IPS-20b (cell line): ENCODE data around the gene PCOLCE2.

Experiments used
- H3K27ac ChIP-seq: one replicate; pipeline ENCODE4 v1.5.1; 2013; ENCODE audit warnings: low read length
- H3K27me3 ChIP-seq: 2 replicates; pipeline ENCODE4 v1.6.1; 2013; ENCODE audit warnings: mild to moderate bottlenecking, low read length, inconsistent platforms; ENCODE audit not compliant: insufficient read depth
- H3K36me3 ChIP-seq: 2 replicates; pipeline ENCODE4 v1.6.1; 2013; ENCODE audit warnings: low read depth, mild to moderate bottlenecking, inconsistent platforms, low read length, moderate library complexity; ENCODE audit not compliant: insufficient read depth
- H3K4me1 ChIP-seq: 2 replicates; pipeline ENCODE4 v1.6.1; 2013; ENCODE audit warnings: mild to moderate bottlenecking, control low read depth, inconsistent platforms, low read length, moderate library complexity; ENCODE audit not compliant: insufficient read depth
- H3K4me3 ChIP-seq: 2 replicates; pipeline ENCODE4 v1.5.1; 2013; ENCODE audit warnings: mild to moderate bottlenecking, low read length, inconsistent platforms
- H3K9ac ChIP-seq: 2 replicates; pipeline ENCODE4 v1.6.1; 2013; ENCODE audit warnings: low read depth, mild to moderate bottlenecking, inconsistent platforms, low read length, moderate library complexity
- H3K9me3 ChIP-seq: 2 replicates; pipeline ENCODE4 v1.6.1; 2013; ENCODE audit warnings: mild to moderate bottlenecking, low read depth, low read length, inconsistent platforms; ENCODE audit not compliant: insufficient read depth

The PCOLCE2 gene

GRCh38 chr3:142819179-142819578, 69.7 kb downstream of the PCOLCE2 start:
- H3K27me3 ChIP-seq: no peaks in the 10 kb centered on the region
- no peaks in the 10 kb centered on the region for H3K9me3 ChIP-seq
- no peak overlapping the region for H3K4me3 ChIP-seq
- peaks cover 9% of the 10 kb centered on the region for H3K36me3 ChIP-seq
- no peak overlapping the region for H3K27ac ChIP-seq
- no peak overlapping the region for H3K9ac ChIP-seq
- H3K4me1 ChIP-seq: no peaks in the 10 kb centered on the region

GRCh38 chr3:142818651-142819050, 70.2 kb downstream of the PCOLCE2 start:
- H3K9me3 ChIP-seq: no peaks in the 10 kb centered on the region
- no peak overlapping the region for H3K27ac ChIP-seq
- H3K27me3 ChIP-seq: no peaks in the 10 kb centered on the region
- no peak overlapping the region for H3K9ac ChIP-seq
- H3K4me3 ChIP-seq: no peak overlapping the region
- no peaks in the 10 kb centered on the region for H3K4me1 ChIP-seq
- H3K36me3 ChIP-seq: peaks cover 9% of the 10 kb centered on the region

DNA sequence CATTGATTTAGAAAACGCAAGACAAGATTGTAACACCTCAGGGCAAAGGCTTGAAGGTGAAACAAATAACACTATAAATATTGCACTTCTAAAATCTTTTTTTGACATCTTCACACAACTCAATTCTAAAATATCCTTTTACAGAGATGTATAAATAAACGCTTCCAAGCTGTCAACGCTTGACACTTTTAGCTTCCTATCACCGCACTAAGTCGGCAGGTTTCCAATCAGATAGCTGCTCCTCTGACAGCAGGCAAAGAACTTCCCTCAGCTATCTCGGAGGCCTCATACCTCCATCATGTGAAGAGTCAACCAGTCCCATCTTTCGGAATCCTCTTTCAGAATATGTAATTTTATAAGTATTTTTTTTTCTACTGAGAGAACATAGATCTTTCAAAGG, 71.0 kb downstream of the PCOLCE2 start:
- no peaks in the 10 kb centered on the region for H3K4me1 ChIP-seq
- no peak overlapping the region for H3K4me3 ChIP-seq
- no peaks in the 10 kb centered on the region for H3K27me3 ChIP-seq
- peaks cover 9% of the 10 kb centered on the region for H3K36me3 ChIP-seq
- no peak overlapping the region for H3K9ac ChIP-seq
- H3K9me3 ChIP-seq: no peaks in the 10 kb centered on the region
- no peak overlapping the region for H3K27ac ChIP-seq

DNA sequence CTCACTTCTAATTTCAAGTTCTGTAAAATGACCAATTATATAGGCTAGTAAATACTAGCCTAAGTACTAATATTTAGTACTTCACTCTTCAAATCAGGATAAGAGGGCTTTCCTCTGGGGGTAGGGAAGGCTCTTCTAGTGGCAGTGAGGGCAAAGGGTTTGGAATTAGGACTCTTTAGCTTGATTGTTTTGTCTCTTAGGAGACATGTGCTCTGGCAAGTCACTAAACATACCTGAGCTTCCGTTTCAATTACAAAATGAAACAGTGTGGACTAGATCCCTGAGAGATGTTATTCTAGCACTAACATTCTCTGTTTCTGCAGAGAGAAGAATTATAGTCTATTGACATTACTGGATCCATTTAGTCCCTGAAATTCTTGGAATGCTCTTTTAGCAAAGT, 71.5 kb downstream of the PCOLCE2 start:
- no peaks in the 10 kb centered on the region for H3K9me3 ChIP-seq
- peaks cover 9% of the 10 kb centered on the region for H3K36me3 ChIP-seq
- H3K27me3 ChIP-seq: no peaks in the 10 kb centered on the region
- H3K27ac ChIP-seq: no peak overlapping the region
- no peak overlapping the region for H3K9ac ChIP-seq
- no peaks in the 10 kb centered on the region for H3K4me1 ChIP-seq
- H3K4me3 ChIP-seq: no peak overlapping the region

- Histone ChIP-seq H3K36me3 (peaks cover 9% of the 10 kb centered on the region), H3K9ac (no peak overlapping the region), H3K27ac (no peak overlapping the region), H3K9me3 (no peaks in the 10 kb centered on the region), H3K27me3 (no peaks in the 10 kb centered on the region), H3K4me3 (no peak overlapping the region), H3K4me1 (no peaks in the 10 kb centered on the region)
Observed at GRCh38 chr3:142815803-142816202, 73.1 kb downstream of the PCOLCE2 start.

- H3K27ac ChIP-seq: no peak overlapping the region
- H3K4me1 ChIP-seq: no peaks in the 10 kb centered on the region
- no peaks in the 10 kb centered on the region for H3K9me3 ChIP-seq
- H3K27me3 ChIP-seq: no peaks in the 10 kb centered on the region
- H3K36me3 ChIP-seq: peaks cover 15% of the 10 kb centered on the region
- no peak overlapping the region for H3K4me3 ChIP-seq
- no peak overlapping the region for H3K9ac ChIP-seq
Observed at GRCh38 chr3:142809259-142809658, 79.6 kb downstream of the PCOLCE2 start.

DNA sequence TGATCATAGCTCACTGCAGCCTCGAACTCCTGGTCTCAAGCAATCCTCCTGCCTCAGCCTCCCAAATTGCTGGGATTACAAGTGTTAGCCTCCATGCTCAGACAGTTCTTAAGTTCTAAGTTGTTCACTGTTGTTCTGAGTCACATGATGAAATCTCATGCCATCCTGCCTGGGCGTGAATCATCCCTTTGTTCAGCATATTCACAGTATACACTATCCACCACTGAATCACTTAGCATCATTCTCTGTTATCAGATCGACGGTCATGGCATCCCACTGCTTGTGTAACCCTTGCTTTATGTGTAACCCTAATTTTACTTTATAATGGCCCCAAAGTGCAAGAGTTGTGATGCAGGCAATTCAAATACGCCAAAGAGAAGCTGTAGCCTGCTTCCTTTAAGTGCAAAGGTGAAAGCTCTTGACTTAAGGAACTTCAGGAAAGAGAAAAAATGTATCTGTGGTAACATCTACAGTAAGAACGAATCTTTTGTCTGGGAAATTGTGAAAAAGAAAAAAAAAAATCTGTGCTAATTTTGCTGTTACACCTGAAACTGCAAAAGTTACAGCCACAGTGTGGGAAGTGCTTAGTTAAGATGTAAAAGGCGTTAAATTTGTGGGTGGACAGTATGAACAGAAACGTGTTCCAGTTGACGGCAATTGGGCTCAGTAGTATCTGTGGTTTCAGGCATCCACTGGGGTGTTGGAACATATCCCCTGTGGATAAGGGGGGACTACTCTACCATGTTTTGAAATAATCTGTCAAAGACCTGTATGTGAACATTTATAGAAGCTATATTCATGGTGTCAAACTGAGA, 80.6 kb downstream of the PCOLCE2 start:
- Histone ChIP-seq H3K27ac (no peak overlapping the region), H3K9ac (no peak overlapping the region), H3K4me3 (no peak overlapping the region), H3K36me3 (peaks cover 15% of the 10 kb centered on the region), H3K27me3 (no peaks in the 10 kb centered on the region), H3K4me1 (no peaks in the 10 kb centered on the region), H3K9me3 (no peaks in the 10 kb centered on the region)

DNA sequence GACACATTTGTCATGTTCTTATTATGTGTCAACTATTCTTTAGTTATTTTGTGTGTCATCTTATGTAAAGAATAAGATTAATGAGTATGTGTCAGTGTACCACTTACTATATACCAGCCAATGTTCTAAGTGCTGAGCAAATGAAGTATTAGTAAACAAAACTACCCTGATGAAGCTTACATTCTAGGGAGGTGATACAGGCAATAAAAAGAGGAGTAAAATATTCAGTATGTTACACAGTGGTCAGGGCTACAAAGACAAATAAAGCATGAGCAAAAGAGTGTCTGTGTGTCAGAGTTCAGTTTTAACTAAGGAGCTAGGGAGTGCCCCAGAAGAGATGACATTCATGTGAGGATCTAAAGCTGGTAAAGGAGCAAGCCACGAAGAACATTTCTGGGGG, 86.0 kb downstream of the PCOLCE2 start:
- Histone ChIP-seq H3K9me3 (no peaks in the 10 kb centered on the region), H3K27ac (no peak overlapping the region), H3K36me3 (peaks cover 15% of the 10 kb centered on the region), H3K27me3 (no peaks in the 10 kb centered on the region), H3K4me1 (peaks cover 10% of the 10 kb centered on the region; the same call in 1 of the 2 replicates), H3K9ac (no peak overlapping the region), H3K4me3 (no peak overlapping the region)

- Histone ChIP-seq H3K27ac (no peak overlapping the region), H3K4me1 (peaks cover 10% of the 10 kb centered on the region; the same call in 1 of the 2 replicates), H3K9me3 (no peaks in the 10 kb centered on the region), H3K4me3 (no peak overlapping the region), H3K9ac (no peak overlapping the region), H3K27me3 (no peaks in the 10 kb centered on the region), H3K36me3 (peaks cover 15% of the 10 kb centered on the region)
Observed at GRCh38 chr3:142801746-142802145, 87.1 kb downstream of the PCOLCE2 start.

DNA sequence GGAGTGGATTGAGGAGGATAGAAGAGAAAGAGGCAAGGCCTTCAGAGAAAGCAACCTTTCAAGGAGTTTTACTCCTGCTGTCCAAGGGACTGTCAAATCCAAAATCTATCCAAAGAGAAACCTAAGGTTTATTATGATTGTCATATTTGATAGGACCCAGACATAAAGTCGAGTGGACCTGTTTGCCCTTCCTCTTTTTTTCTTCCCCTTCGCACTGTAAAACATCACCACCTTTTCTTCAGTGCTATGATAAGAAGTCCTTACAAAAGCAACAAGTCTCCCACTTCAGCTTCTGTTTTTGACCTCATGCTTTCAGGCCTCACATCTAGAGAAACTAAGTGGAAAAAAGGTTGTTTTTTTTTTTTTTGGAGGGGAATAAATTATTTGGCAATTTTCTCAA, 92.1 kb downstream of the PCOLCE2 start:
- H3K9me3 ChIP-seq: no peaks in the 10 kb centered on the region
- H3K4me1 ChIP-seq: peaks cover 20% of the 10 kb centered on the region; the same call in 1 of the 2 replicates
- no peaks in the 10 kb centered on the region for H3K27me3 ChIP-seq
- H3K27ac ChIP-seq: no peak overlapping the region
- no peaks in the 10 kb centered on the region for H3K36me3 ChIP-seq
- no peak overlapping the region for H3K9ac ChIP-seq
- H3K4me3 ChIP-seq: no peak overlapping the region

DNA sequence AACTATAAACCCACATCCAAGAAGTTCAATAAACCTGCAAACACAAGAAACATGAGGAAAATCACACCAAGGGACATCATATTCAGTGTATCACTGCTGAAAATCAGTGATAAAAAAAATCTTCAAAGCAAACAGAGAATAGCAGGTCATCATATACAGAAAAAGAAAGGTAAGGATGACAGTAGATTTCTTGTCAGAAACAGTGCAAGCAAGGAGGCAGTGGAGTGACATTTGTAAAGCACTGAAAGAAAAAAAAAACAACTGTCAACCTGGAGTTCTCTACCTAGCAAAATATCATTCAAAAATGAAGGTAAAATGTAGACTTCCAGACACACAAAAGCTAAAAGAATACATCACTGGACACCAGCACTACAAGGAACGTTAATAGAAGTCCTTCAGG, 93.6 kb downstream of the PCOLCE2 start:
- H3K27me3 ChIP-seq: no peaks in the 10 kb centered on the region
- H3K36me3 ChIP-seq: no peaks in the 10 kb centered on the region
- no peak overlapping the region for H3K9ac ChIP-seq

GRCh38 chr3:142794508-142794907, 94.4 kb downstream of the PCOLCE2 start:
- no peak overlapping the region for H3K4me3 ChIP-seq
- no peak overlapping the region for H3K27ac ChIP-seq
- no peaks in the 10 kb centered on the region for H3K36me3 ChIP-seq
- no peak overlapping the region for H3K9ac ChIP-seq
- H3K27me3 ChIP-seq: no peaks in the 10 kb centered on the region
- peaks cover 17% of the 10 kb centered on the region; the same call in 1 of the 2 replicates for H3K4me1 ChIP-seq
- no peaks in the 10 kb centered on the region for H3K9me3 ChIP-seq

More for the DNA sequence above, 93.6 kb downstream of the PCOLCE2 start:
- H3K4me1 ChIP-seq: peaks cover 17% of the 10 kb centered on the region; the same call in 1 of the 2 replicates
- no peak overlapping the region for H3K27ac ChIP-seq
- H3K9me3 ChIP-seq: no peaks in the 10 kb centered on the region
- H3K4me3 ChIP-seq: no peak overlapping the region
